GM12865 (cell line): ENCODE measurements around the gene ZNF17.

ENCODE experiments used
- DNase-seq: peaks from one replicate; pipeline ENCODE4 v3.0.0; 2010; ENCODE audit warnings: low read depth
- H3K4me3 ChIP-seq: 2 replicates; pipeline ENCODE4 v1.5.1; 2011; ENCODE audit warnings: mild to moderate bottlenecking, low read depth, low read length, control low read depth
- CTCF ChIP-seq: IDR thresholded peaks from 2 replicates; pipeline ENCODE4 v1.5.1; 2011; ENCODE audit warnings: low read length, control low read depth, low read depth, inconsistent platforms; ENCODE audit not compliant: insufficient read depth; ENCODE audit errors: missing control alignments

Gene ZNF17

GRCh38 chr19:57376151-57376550 is 34.8 kb upstream of the ZNF17 start:
- H3K4me3 ChIP-seq: no peak overlapping the region
- no peak for TF ChIP-seq CTCF
- DNase-seq: no peak

GRCh38 chr19:57377498-57378146 is 33.3 kb upstream of the ZNF17 start:
- no peak overlapping the region for H3K4me3 ChIP-seq
- no peak for TF ChIP-seq CTCF
- no peak for DNase-seq

- no peak for TF ChIP-seq CTCF
- DNase-seq: no peak
- no peak overlapping the region for H3K4me3 ChIP-seq
Measured at GRCh38 chr19:57380923-57381322, 30.0 kb upstream of the ZNF17 start.

- H3K4me3 ChIP-seq: no peak overlapping the region
- no peak for TF ChIP-seq CTCF
- no peak for DNase-seq
Measured at GRCh38 chr19:57382806-57383488, 28.0 kb upstream of the ZNF17 start.

- TF ChIP-seq CTCF: no peak
- H3K4me3 ChIP-seq: peak overlapping the region; percentile 90
- no peak for DNase-seq
Measured at GRCh38 chr19:57389194-57389729, 21.7 kb upstream of the ZNF17 start.

- TF ChIP-seq CTCF: peak; percentile 26
- peak; percentile 98 for DNase-seq
- peak within 1 kb of the TSS; percentile 90 for H3K4me3 ChIP-seq
Measured at GRCh38 chr19:57389730-57390598, 21.0 kb upstream of the ZNF17 start, which contains the start of gene ZNF548. TSS of gene ZNF548 (plus strand) at chr19:57389854. CDS start at chr19:57390100, 246 bp downstream.
